Measurements from ENCODE around the gene SMYD3.
A peak's percentile ranks its signal among the peaks of the same experiment; 100 is the strongest.

The SMYD3 gene

DNA sequence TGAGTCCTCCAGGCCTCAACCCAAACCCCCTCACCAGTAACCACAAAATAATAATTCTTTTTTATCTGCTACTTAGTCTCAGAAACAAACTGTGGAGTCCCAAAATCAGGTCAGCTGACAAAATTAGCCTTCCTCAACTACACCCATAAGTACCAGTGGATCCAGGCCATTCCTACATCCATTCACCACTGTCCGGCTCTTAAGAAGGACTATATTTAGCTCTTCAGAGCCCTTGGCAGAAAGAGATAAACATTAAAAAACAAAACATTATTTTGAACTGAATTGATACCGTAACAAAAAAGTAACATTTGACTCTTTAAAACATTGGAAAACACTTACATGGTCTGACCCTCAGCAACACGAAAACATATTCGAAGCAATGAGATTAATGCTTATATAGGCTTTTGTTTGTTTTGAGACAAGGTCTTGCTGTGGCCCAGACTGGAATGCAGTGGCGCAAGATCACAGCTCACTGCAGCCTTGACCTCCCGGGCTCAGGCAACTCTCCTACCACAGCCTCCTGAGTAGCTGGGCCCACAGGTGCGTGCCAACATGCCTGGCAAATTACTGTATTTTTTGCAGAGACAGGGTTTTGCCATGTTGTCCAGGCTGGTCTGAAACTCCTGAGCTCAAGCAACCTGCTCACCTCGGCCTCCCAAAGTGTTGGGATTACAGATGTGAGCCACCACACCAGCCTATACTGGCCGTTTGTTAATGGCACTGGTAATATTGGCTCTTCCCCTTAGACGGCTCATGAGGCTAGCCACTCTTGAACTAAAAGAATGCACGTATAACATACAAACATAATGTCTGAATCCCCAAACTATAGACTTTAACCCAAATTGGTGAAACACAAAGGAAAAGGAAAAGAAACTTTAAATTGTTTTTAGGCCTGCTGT, 330.7 kb downstream of the SMYD3 start:
- no peak for DNase-seq
- in situ Hi-C loops (cut with MboI; ENCODE audit: low pct_unique_long_range_greater_than_20kb, low sequenced_read_pairs), result no loop called here

DNA sequence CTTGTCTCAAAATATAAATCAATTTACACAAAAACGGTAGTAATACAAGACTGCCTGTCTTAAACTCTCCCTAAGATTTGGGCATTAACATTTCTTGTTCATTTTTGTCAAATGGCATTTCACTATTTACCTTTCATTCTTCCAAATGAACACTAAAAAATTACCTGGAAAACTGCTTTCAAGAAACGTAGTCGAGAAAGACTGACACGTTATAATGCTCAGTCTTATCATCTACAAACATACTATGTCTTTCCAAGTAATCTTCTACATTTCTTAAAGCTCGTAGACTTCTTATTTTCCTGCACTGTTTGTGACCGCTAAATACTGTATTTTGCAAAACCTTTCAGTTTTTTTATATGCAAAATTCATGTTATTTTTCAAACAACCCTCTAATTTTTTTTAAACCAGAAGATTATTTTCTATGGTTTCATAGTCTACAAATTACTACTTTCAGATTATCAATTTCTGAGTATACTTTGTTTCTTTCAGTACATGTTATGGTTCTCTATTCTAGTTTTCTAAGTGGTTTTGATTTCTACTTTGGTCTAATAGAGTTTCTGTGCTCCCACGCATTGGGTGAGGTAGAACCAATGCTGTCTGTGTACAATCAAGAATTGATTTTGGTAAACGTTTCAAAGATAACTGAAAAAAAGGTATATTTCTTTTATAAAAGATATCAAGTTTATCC, 336.4 kb downstream of the SMYD3 start:
- no peak for DNase-seq
- in situ Hi-C loops (cut with MboI; ENCODE audit: low pct_unique_long_range_greater_than_20kb, low sequenced_read_pairs), result no loop called here

- in situ Hi-C loops (cut with MboI; ENCODE audit: low pct_unique_long_range_greater_than_20kb, low sequenced_read_pairs), result no loop called here
- no peak for DNase-seq
These were observed 337.6 kb downstream of the SMYD3 start for GRCh38 chr1:246169486-246169885.

GRCh38 chr1:246169019-246169418, 338.1 kb downstream of the SMYD3 start:
- no peak for DNase-seq
- in situ Hi-C loops (cut with MboI; ENCODE audit: low pct_unique_long_range_greater_than_20kb, low sequenced_read_pairs), result no loop called here

- in situ Hi-C loops (cut with MboI; ENCODE audit: low pct_unique_long_range_greater_than_20kb, low sequenced_read_pairs), result no loop called here
- no peak for DNase-seq
These were observed 340.2 kb downstream of the SMYD3 start for GRCh38 chr1:246166841-246167240.

DNA sequence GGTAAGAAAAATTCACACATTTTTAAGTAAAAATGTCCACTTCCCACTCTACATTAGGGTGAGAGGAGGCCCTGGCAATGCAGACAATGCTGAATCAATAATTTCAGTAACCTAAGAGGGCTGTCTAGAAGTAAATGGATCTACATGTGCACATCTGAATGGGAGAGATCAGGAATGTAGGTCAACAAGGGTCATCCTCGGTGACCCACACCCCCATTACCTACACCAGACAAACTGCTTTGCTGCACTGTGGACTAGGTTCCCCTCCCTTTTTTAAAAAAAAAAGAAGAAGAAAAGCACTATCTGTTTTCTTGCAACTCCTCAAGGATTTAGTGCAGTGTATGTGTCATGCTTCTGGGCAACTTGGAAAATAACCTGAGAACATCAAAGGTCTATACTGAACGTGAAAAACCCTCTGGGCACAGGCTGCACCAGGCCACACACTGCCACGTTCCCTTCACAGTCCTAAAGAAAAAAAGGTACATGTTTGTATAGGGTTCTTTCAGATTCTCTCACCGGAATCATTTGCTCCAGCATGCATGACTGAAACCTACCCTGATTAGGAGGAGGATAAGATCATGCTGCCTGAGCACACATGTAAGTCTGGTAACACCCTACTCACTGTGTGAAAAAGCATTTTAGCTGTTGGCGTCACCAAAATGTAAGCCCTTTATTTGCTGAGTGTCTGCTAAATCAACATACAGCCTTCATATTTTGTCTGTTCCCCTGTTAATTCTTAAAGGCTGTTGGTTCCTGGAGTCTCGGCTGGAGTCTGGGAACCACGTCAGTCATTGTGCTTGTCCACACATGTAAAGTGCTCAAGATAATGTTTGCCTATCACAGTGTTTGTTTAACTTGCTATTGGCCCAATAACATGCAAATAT, 341.0 kb downstream of the SMYD3 start:
- no peak for DNase-seq
- in situ Hi-C loops (cut with MboI; ENCODE audit: low pct_unique_long_range_greater_than_20kb, low sequenced_read_pairs), result no loop called here

GRCh38 chr1:246164764-246165163, 342.3 kb downstream of the SMYD3 start:
- DNase-seq, result no peak
- in situ Hi-C loops (cut with MboI; ENCODE audit: low pct_unique_long_range_greater_than_20kb, low sequenced_read_pairs), result no loop called here

GRCh38 chr1:246162560-246162959, 344.5 kb downstream of the SMYD3 start:
- DNase-seq, result no peak
- in situ Hi-C loops (cut with MboI; ENCODE audit: low pct_unique_long_range_greater_than_20kb, low sequenced_read_pairs), result no loop called here

DNA sequence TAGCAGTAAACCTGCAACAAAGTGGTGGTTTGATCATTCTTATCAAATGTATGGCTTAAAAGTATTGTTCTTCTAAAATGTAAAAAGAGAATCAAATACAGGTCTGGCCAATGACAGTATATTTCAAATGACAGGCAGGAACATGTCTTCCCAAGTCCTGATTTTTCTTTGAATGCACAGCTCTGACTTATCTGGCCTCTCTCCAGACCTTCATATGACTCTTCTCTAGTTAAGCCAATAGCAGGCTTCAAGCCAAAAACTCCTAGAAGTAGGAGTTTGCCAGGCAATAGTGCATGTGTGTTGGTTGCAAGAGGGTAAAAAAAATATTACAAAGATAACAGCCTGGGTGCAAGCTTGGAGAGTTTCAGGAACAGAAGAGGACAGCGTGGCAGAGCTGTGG, 345.5 kb downstream of the SMYD3 start:
- no peak for DNase-seq
- in situ Hi-C loops (cut with MboI; ENCODE audit: low pct_unique_long_range_greater_than_20kb, low sequenced_read_pairs), result no loop called here

DNA sequence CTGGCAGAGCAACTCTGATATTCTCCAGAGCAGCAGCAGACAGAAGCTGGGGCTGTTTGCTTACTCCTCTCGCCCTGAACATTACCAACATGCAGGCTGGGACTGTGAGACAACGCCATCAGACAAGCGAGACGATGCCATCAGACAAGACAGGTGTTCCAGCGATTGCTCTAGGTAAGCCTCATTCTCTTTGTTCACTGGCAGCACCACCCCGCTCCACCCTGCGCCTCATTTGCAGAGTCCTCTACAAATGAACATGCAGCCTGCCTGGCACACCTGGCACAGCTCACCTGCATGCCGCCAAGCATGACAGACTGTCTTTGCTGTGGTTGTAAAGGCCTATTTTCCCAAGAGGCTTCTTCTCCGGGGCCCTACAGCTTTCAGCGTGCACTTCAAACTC, 346.2 kb downstream of the SMYD3 start:
- no peak for DNase-seq
- in situ Hi-C loops (cut with MboI; ENCODE audit: low pct_unique_long_range_greater_than_20kb, low sequenced_read_pairs), result no loop called here

GRCh38 chr1:246160374-246160773, 346.7 kb downstream of the SMYD3 start:
- in situ Hi-C loops (cut with MboI; ENCODE audit: low pct_unique_long_range_greater_than_20kb, low sequenced_read_pairs), result no loop called here
- no peak for DNase-seq

GRCh38 chr1:246159279-246160227, 347.5 kb downstream of the SMYD3 start:
- in situ Hi-C loops (cut with MboI; ENCODE audit: low pct_unique_long_range_greater_than_20kb, low sequenced_read_pairs), result no loop called here
- no peak for DNase-seq

DNA sequence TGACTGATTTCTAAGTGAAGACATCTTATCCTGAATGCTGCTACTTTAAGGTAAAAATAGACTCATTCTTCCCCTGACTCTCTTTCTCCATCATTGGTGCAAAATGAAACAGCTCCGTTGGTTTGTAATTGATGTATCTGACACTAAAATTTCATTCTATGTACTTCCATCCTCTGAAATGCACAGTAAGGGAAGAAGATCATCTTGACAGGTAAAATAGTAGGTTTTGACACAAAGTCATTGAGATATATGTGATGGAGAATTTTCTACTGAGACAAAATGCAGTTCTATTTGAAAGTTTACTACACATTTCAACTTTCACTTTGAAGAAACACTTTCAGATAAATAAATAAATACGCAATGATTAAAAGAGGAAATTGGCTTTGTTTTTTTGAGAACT, 348.9 kb downstream of the SMYD3 start:
- DNase-seq, result no peak
- in situ Hi-C loops (cut with MboI; ENCODE audit: low pct_unique_long_range_greater_than_20kb, low sequenced_read_pairs), result no loop called here

- in situ Hi-C loops (cut with MboI; ENCODE audit: low pct_unique_long_range_greater_than_20kb, low sequenced_read_pairs), result no loop called here
These were observed 349.6 kb downstream of the SMYD3 start for GRCh38 chr1:246157516-246157915.

GRCh38 chr1:246156847-246157246, 350.2 kb downstream of the SMYD3 start:
- no peak for DNase-seq
- in situ Hi-C loops (cut with MboI; ENCODE audit: low pct_unique_long_range_greater_than_20kb, low sequenced_read_pairs), result no loop called here

More at GRCh38 chr1:246157516-246157915, 349.6 kb downstream of the SMYD3 start:
- DNase-seq, result peak; percentile 67

DNA sequence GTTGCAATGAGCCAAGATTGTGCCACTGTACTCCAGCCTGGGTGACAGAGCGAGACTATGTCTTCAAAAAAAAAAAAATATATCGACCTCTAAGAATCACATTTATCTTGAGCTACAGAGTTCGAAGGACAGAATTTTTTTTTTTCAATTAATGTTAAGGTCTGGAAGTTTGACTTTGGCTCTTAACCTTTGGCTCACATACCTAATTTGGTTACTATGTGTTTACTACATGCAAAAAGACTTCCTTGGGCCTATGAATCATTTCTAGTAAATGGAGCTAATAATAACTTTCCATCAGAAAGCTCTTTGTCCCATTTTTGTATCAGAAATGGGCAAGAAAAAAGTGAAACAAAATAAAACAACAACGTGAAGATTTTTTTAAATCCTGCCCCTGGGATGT, 351.2 kb downstream of the SMYD3 start:
- in situ Hi-C loops (cut with MboI; ENCODE audit: low pct_unique_long_range_greater_than_20kb, low sequenced_read_pairs), result no loop called here

GRCh38 chr1:246153796-246154212, 353.3 kb downstream of the SMYD3 start:
- DNase-seq, result peak; percentile 24
- in situ Hi-C loops (cut with MboI; ENCODE audit: low pct_unique_long_range_greater_than_20kb, low sequenced_read_pairs), result no loop called here

More for the DNA sequence above, 351.2 kb downstream of the SMYD3 start:
- DNase-seq, result no peak

GRCh38 chr1:246152986-246153431, 354.1 kb downstream of the SMYD3 start:
- peak; percentile 95 for DNase-seq
- in situ Hi-C loops (cut with MboI; ENCODE audit: low pct_unique_long_range_greater_than_20kb, low sequenced_read_pairs), result no loop called here

Data from KBM-7 (cell line).